ENCODE results near the gene SCPEP1. TPM values are rescaled to one million over a fixed set of nuclear protein-coding genes. Genes with fewer than 3 reads are reported as not detected.

The SCPEP1 gene
- total and polyA plus RNA-seq, 10 of the 15 experiments (the other 5 are each of a cell fraction or from before 2014, with no cell fraction given): 31.2 to 80.2 (median 40.7) TPM

GRCh38 chr17:57002904-57003303 lies 25.0 kb downstream of the SCPEP1 start:
- Histone ChIP-seq H4K20me1 (ENCODE audit: control insufficient read depth, insufficient read depth) (no peaks in the 10 kb centered on the region), H3K4me1 (ENCODE audit: control insufficient read depth, insufficient read depth, low read length) (peaks cover 32% of the 10 kb centered on the region), H3K4me2 (ENCODE audit: control insufficient read depth, insufficient read depth) (no peak overlapping the region), H3K79me2 (ENCODE audit: control insufficient read depth, insufficient read depth, low read length) (no peaks in the 10 kb centered on the region), H3K4me3 (no peak overlapping the region), H2AFZ (ENCODE audit: control insufficient read depth, low read depth, low read length) (no peak overlapping the region), H3K36me3 (ENCODE audit: control insufficient read depth in 2 of 2, insufficient read depth in 2 of 2, low read length in 1 of 2) (peaks cover 2 to 35% of the 10 kb centered on the region in 2 experiments), H3K9ac (ENCODE audit: control insufficient read depth, insufficient read depth, low read length) (no peak overlapping the region), H3K9me3 (replicated peaks; ENCODE audit: control insufficient read depth, insufficient read depth, low read length) (no peaks in the 10 kb centered on the region), H3K27me3 (replicated peaks in 1 of 2; ENCODE audit: control insufficient read depth in 2 of 2, insufficient read depth in 2 of 2, low read length in 1 of 2) (no peaks in the 10 kb centered on the region), H3K27ac (ENCODE audit: control insufficient read depth, insufficient read depth) (no peak overlapping the region)
- no TSS peak for BruUV-seq (replicated peaks)
- CTCF ChIA-PET: interaction anchor here (0.6 to 1.1 kb wide), 2 partner anchors 39 to 513 kb away, joined by 3 read pairs; no protein-coding TSS in a partner anchor
- WGBS (ENCODE audit: insufficient coverage, insufficient replicate concordance, low lambda C conversion rate, missing lambda C conversion rate): 86% methylated on average over 5 of the region's 5 CpGs
- SMC1A ChIA-PET (ENCODE audit: uncharacterized antibody, unreplicated experiment): interaction anchor here (1.0 to 6.4 kb wide), 4 partner anchors 13 to 89 kb away, joined by 3 to 41 read pairs (median 4); partner anchors contain the start of genes SCPEP1 and TRIM25
- intact Hi-C loops (cut with micrococcal nuclease; ENCODE audit: unreplicated experiment): loop anchor here (10.0 kb wide), 1 partner anchor 82 kb away; the partner anchor contains the start of gene AKAP1
- FAIRE-seq (no peak), DNase-seq (ENCODE audit: low read depth, low spot score) (no peak), ATAC-seq (no peak)
- POLR2A ChIA-PET: interaction anchor here (0.6 kb wide), 1 partner anchor 181 kb away, joined by 3 read pairs; no protein-coding TSS in a partner anchor
- TF ChIP-seq, protein P1, sequence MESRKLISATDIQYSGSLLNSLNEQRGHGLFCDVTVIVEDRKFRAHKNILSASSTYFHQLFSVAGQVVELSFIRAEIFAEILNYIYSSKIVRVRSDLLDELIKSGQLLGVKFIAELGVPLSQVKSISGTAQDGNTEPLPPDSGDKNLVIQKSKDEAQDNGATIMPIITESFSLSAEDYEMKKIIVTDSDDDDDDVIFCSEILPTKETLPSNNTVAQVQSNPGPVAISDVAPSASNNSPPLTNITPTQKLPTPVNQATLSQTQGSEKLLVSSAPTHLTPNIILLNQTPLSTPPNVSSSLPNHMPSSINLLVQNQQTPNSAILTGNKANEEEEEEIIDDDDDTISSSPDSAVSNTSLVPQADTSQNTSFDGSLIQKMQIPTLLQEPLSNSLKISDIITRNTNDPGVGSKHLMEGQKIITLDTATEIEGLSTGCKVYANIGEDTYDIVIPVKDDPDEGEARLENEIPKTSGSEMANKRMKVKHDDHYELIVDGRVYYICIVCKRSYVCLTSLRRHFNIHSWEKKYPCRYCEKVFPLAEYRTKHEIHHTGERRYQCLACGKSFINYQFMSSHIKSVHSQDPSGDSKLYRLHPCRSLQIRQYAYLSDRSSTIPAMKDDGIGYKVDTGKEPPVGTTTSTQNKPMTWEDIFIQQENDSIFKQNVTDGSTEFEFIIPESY (IDR thresholded peaks at IDR 0.05): no peak
- no peak for TF ChIP-seq KLF5 (IDR thresholded peaks at IDR 0.05; ENCODE audit: partially characterized antibody)
- TF ChIP-seq CEBPB (IDR thresholded peaks at IDR 0.05; ENCODE audit: borderline replicate concordance in 1 of 2, low read depth in 2 of 2, low read length in 2 of 2): no peak
- no peak for TF ChIP-seq E2F8 (IDR thresholded peaks at IDR 0.05; ENCODE audit: low read depth, partially characterized antibody)
- TF ChIP-seq POLR2AphosphoS2 (IDR thresholded peaks at IDR 0.05; ENCODE audit: low read depth, low read length): no peak
- no peak for TF ChIP-seq TCF3 (IDR thresholded peaks at IDR 0.05; ENCODE audit: borderline replicate concordance, insufficient read depth, low read depth, low read length)
- TF ChIP-seq, protein P2, sequence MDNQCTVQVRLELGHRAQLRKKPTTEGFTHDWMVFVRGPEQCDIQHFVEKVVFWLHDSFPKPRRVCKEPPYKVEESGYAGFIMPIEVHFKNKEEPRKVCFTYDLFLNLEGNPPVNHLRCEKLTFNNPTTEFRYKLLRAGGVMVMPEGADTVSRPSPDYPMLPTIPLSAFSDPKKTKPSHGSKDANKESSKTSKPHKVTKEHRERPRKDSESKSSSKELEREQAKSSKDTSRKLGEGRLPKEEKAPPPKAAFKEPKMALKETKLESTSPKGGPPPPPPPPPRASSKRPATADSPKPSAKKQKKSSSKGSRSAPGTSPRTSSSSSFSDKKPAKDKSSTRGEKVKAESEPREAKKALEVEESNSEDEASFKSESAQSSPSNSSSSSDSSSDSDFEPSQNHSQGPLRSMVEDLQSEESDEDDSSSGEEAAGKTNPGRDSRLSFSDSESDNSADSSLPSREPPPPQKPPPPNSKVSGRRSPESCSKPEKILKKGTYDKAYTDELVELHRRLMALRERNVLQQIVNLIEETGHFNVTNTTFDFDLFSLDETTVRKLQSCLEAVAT (IDR thresholded peaks at IDR 0.05): no peak
- in situ Hi-C loops (cut with MboI): no loop called here
- RAD21 ChIA-PET (ENCODE audit: unreplicated experiment): interaction anchor here (2.3 kb wide), 1 partner anchor 24 kb away, joined by 6 read pairs; no protein-coding TSS in a partner anchor
